Endodermal cell (in vitro differentiated cells): ENCODE results near the gene MKRN3. TPM values are rescaled to one million over a fixed set of nuclear protein-coding genes. Genes with fewer than 3 reads are reported as not detected.

ENCODE experiments used
- DNase-seq: peaks from one replicate; pipeline ENCODE4 v3.0.0-alpha.2; 2017
- H3K27ac ChIP-seq: 2 replicates; pipeline ENCODE4 v1.5.1; 2013; ENCODE audit warnings: mild to moderate bottlenecking, low read depth, low read length, moderate library complexity
- H3K27me3 ChIP-seq: 2 replicates; pipeline ENCODE4 v1.6.1; 2013; ENCODE audit warnings: mild to moderate bottlenecking, low read length, moderate library complexity; ENCODE audit not compliant: insufficient read depth, control insufficient read depth, poor library complexity, severe bottlenecking
- H3K36me3 ChIP-seq: 2 replicates; pipeline ENCODE4 v1.7.0; 2013; ENCODE audit warnings: mild to moderate bottlenecking, low read length, moderate library complexity; ENCODE audit not compliant: control insufficient read depth, insufficient read depth
- H3K4me1 ChIP-seq: one replicate; pipeline ENCODE4 v1.7.0; 2013; ENCODE audit warnings: low read length; ENCODE audit not compliant: control insufficient read depth, insufficient read depth
- H3K4me3 ChIP-seq: 2 replicates; pipeline ENCODE4 v1.5.1; 2013; ENCODE audit warnings: mild to moderate bottlenecking, low read length, moderate library complexity
- H3K9ac ChIP-seq: 2 replicates; pipeline ENCODE4 v1.6.1; 2013; ENCODE audit warnings: mild to moderate bottlenecking, low read length, moderate library complexity; ENCODE audit not compliant: poor library complexity, severe bottlenecking; ENCODE audit errors: extremely low read depth
- H3K9me3 ChIP-seq: 2 replicates; pipeline ENCODE4 v1.6.1; 2013; ENCODE audit warnings: mild to moderate bottlenecking, low read length, moderate library complexity; ENCODE audit not compliant: control insufficient read depth
- H3K27ac Mint-ChIP-seq: 2 replicates; pipeline ENCODE4 v1.8.0; 2020; ENCODE audit warnings: mixed read lengths
- H3K27me3 Mint-ChIP-seq: 2 replicates; pipeline ENCODE4 v1.8.0; 2021; ENCODE audit warnings: mild to moderate bottlenecking, mixed read lengths; ENCODE audit not compliant: insufficient read depth
- H3K36me3 Mint-ChIP-seq: 2 replicates; pipeline ENCODE4 v1.8.0; 2020; ENCODE audit warnings: low read depth, mixed read lengths
- H3K4me1 Mint-ChIP-seq: 2 replicates; pipeline ENCODE4 v1.8.0; 2020; ENCODE audit warnings: mixed read lengths
- H3K4me3 Mint-ChIP-seq: 2 replicates; pipeline ENCODE4 v1.8.0; 2020; ENCODE audit warnings: mild to moderate bottlenecking, moderate library complexity, mixed read lengths
- H3K9me3 Mint-ChIP-seq: 2 replicates; pipeline ENCODE4 v1.8.0; 2020; ENCODE audit warnings: mild to moderate bottlenecking, mixed read lengths
- CTCF ChIP-seq: fragments of 200-600 bp; sonication (generic); conservative IDR thresholded peaks from 2 replicates; pipeline ENCODE4 v1.5.0; 2021; ENCODE audit warnings: antibody characterized with exemption, mild to moderate bottlenecking
- WGBS, 2 experiments: methylation state at CpG; one replicate each; pipeline versions ENCODE4 v1.1.5 to v1.1.7; 2013; ENCODE audit warnings: missing lambda C conversion rate in 2 of 2, mixed read lengths in 1 of 2; ENCODE audit not compliant: insufficient coverage in 1 of 2, insufficient read length in 1 of 2; 5-methylcytosine and 5-hydroxymethylcytosine counted together
- total RNA-seq, 2 donors: library from RNA; stranded (reverse); fragmentation: NEBNext Ultra II Directional in 1 of 2; extraction: Animal tissue kit (Norgen Biotek cat#: 25700) in 1 of 2; gene quantifications; 2 replicates in 1 of 2; 3 replicates in 1 of 2; pipeline ENCODE4 v1.2.1, GENCODE V29; 2021

The MKRN3 gene
- total RNA-seq, 2 donors from 2014 or later: not detected

- H3K27ac Mint-ChIP-seq: no peak overlapping the region
- peaks cover 1% of the 10 kb centered on the region for H3K4me1 Mint-ChIP-seq
- TF ChIP-seq CTCF: no peak
- H3K36me3 Mint-ChIP-seq: no peaks in the 10 kb centered on the region
- Histone ChIP-seq H3K36me3 (no peaks in the 10 kb centered on the region), H3K4me3 (no peak overlapping the region), H3K9me3 (peaks cover 5% of the 10 kb centered on the region), H3K9ac (no peak overlapping the region), H3K4me1 (no peaks in the 10 kb centered on the region), H3K27ac (no peak overlapping the region), H3K27me3 (no peaks in the 10 kb centered on the region)
- no peak overlapping the region for H3K4me3 Mint-ChIP-seq
- peaks cover 69% of the 10 kb centered on the region for H3K9me3 Mint-ChIP-seq
- DNase-seq: no peak
- no peaks in the 10 kb centered on the region for H3K27me3 Mint-ChIP-seq
- WGBS, 2 experiments: 59 to 76% methylated on average over 3 of the region's 3 CpGs
Observed at GRCh38 chr15:23536659-23537058, 28.8 kb upstream of the MKRN3 start.

GRCh38 chr15:23538648-23539047, 26.8 kb upstream of the MKRN3 start:
- peaks cover 11% of the 10 kb centered on the region for H3K9me3 ChIP-seq

GRCh38 chr15:23539892-23540291, 25.6 kb upstream of the MKRN3 start:
- H3K36me3 ChIP-seq: no peaks in the 10 kb centered on the region
- no peak overlapping the region for H3K9ac ChIP-seq
- Mint-ChIP-seq H3K36me3 (no peaks in the 10 kb centered on the region), H3K4me1 (peaks cover 1% of the 10 kb centered on the region), H3K9me3 (peaks cover 56% of the 10 kb centered on the region), H3K4me3 (no peak overlapping the region), H3K27me3 (no peaks in the 10 kb centered on the region), H3K27ac (no peak overlapping the region)
- no peaks in the 10 kb centered on the region for H3K27me3 ChIP-seq
- TF ChIP-seq CTCF: no peak
- no peak overlapping the region for H3K27ac ChIP-seq
- no peak overlapping the region for H3K4me3 ChIP-seq
- 73 to 79% methylated on average over 4 of the region's 4 CpGs for WGBS, 2 experiments
- DNase-seq: no peak
- peaks cover 11% of the 10 kb centered on the region for H3K9me3 ChIP-seq
- no peaks in the 10 kb centered on the region for H3K4me1 ChIP-seq

More at GRCh38 chr15:23538648-23539047, 26.8 kb upstream of the MKRN3 start:
- Mint-ChIP-seq H3K4me3 (no peak overlapping the region), H3K36me3 (no peaks in the 10 kb centered on the region), H3K27ac (no peak overlapping the region), H3K9me3 (peaks cover 66% of the 10 kb centered on the region), H3K4me1 (peaks cover 1% of the 10 kb centered on the region), H3K27me3 (no peaks in the 10 kb centered on the region)
- no peak overlapping the region for H3K4me3 ChIP-seq
- no peak for DNase-seq
- H3K4me1 ChIP-seq: no peaks in the 10 kb centered on the region
- WGBS, 2 experiments: 70% methylated on average over 4 of the region's 4 CpGs; no CpG with 5 or more reads in 1 of the 2 experiments
- no peaks in the 10 kb centered on the region for H3K36me3 ChIP-seq
- no peak for TF ChIP-seq CTCF
- no peaks in the 10 kb centered on the region for H3K27me3 ChIP-seq
- no peak overlapping the region for H3K9ac ChIP-seq
- no peak overlapping the region for H3K27ac ChIP-seq
